SK-N-MC (cell line): ENCODE data around the gene NEDD4L.

Source experiments
- EZH2 ChIP-seq: fragments of 200-600 bp; sonication (generic); IDR thresholded peaks from one replicate; pipeline ENCODE4 v1.6.1; 2017; ENCODE audit warnings: antibody characterized with exemption
- POLR2AphosphoS5 ChIP-seq: IDR thresholded peaks from 2 replicates; pipeline ENCODE4 v1.6.1; 2012; ENCODE audit warnings: mild to moderate bottlenecking, low read depth, low read length, borderline replicate concordance

DNA sequence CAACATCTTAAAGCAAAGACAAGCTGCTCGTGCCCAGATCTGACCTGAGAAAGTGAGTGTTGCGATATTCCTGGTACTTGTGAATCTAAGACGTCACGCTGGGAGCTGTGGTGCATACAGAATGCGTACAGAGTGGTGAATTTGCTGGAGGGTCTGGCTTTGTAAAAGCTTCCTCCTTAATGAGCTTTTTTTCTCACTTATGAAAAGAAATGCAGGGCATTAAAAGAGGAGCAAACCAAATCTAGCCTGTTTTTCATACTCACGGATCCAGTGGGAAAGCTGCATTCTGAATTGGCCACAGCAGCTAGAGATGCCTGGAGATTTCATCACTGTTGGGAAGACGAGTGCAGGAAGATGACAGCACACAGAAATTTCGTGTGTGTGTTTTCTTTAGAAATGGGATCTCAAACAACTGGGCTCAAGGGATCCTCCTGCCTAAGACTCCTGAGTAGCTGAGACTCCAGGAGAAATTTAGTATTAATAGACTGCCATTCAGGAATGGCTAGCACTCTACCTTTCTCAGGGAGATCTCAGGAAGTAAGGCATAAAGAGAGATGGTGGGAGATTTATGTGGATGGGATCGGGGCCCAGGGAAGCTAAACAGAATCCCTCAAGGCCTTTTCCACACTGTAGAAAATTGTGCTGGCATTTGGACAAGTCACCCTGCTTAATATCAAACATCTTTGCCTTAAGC lies 403.5 kb downstream of the NEDD4L start:
- no peak for TF ChIP-seq EZH2
- TF ChIP-seq POLR2AphosphoS5, result no peak; the same call in 1 of the 2 replicates
